GM23338 (cell line): ENCODE data around the gene THSD7A.

Experiments
- CREB1 ChIP-seq: fragments of 250-450 bp; sonication (Bioruptor Pico); IDR thresholded peaks from 2 replicates; pipeline ENCODE4 v1.5.0; 2020; ENCODE audit warnings: low read depth, mild to moderate bottlenecking, moderate library complexity
- EZH2 ChIP-seq: fragments of 200-600 bp; sonication (generic); IDR thresholded peaks from one replicate; pipeline ENCODE4 v1.8.0; 2017; ENCODE audit warnings: antibody characterized with exemption, mild to moderate bottlenecking, low read depth; ENCODE audit not compliant: unreplicated experiment
- EZH2phosphoT487 ChIP-seq: fragments of 200-600 bp; sonication (generic); IDR thresholded peaks from one replicate; pipeline ENCODE4 v1.8.1; 2018; ENCODE audit warnings: antibody characterized with exemption; ENCODE audit not compliant: unreplicated experiment
- POLR2AphosphoS5 ChIP-seq: IDR thresholded peaks from 2 replicates; pipeline ENCODE4 v1.6.1; 2016; ENCODE audit warnings: antibody characterized with exemption, low read depth
- REST ChIP-seq: IDR thresholded peaks from one replicate; pipeline ENCODE4 v1.6.1; 2018; ENCODE audit warnings: antibody characterized with exemption; ENCODE audit not compliant: unreplicated experiment
- ZNF331 ChIP-seq: fragments of 250-450 bp; sonication (Bioruptor Pico); IDR thresholded peaks from 2 replicates; pipeline ENCODE4 v1.5.0; 2020; ENCODE audit warnings: low read depth, mild to moderate bottlenecking, moderate library complexity
- TF ChIP-seq, protein P1 (sequence below), 2 experiments: fragments of 200-600 bp in 1 of 2; sonication (generic) in 1 of 2; conservative IDR thresholded peaks; 2 replicates each; pipeline versions ENCODE4 v1.5.1 to v1.6.1; 2016 to 2017; ENCODE audit warnings: antibody characterized with exemption in 2 of 2, low read depth in 2 of 2, mild to moderate bottlenecking in 2 of 2, moderate library complexity in 1 of 2
- TF ChIP-seq, protein P2 (sequence below): IDR thresholded peaks from 2 replicates; pipeline ENCODE4 v1.6.1; 2016; ENCODE audit warnings: antibody characterized with exemption

DNA sequence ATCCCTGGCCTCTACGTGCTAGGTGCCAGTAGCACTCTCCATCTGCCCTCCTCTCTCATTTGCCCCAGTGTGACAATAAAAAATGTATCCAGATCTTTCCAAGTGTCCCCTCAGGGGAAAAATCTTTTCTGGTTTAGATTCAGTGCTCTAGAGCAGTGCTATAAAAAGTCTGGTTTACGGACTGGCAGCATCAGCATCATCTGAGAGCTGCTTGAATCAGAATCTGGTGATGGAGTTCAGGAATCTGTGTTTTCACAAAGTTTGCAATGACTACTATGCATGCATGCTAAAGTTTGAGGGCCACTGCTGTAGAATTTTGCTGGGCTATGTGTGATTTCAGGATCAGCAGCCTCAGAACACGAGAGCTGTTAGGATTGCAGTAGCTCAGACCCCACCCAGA lies 501.8 kb downstream of the THSD7A start:
- TF ChIP-seq EZH2 (no peak), POLR2AphosphoS5 (no peak), ZNF331 (no peak), EZH2phosphoT487 (no peak), REST (no peak), CREB1 (no peak)
- TF ChIP-seq, protein P1, sequence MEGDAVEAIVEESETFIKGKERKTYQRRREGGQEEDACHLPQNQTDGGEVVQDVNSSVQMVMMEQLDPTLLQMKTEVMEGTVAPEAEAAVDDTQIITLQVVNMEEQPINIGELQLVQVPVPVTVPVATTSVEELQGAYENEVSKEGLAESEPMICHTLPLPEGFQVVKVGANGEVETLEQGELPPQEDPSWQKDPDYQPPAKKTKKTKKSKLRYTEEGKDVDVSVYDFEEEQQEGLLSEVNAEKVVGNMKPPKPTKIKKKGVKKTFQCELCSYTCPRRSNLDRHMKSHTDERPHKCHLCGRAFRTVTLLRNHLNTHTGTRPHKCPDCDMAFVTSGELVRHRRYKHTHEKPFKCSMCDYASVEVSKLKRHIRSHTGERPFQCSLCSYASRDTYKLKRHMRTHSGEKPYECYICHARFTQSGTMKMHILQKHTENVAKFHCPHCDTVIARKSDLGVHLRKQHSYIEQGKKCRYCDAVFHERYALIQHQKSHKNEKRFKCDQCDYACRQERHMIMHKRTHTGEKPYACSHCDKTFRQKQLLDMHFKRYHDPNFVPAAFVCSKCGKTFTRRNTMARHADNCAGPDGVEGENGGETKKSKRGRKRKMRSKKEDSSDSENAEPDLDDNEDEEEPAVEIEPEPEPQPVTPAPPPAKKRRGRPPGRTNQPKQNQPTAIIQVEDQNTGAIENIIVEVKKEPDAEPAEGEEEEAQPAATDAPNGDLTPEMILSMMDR (conservative IDR thresholded peaks at IDR 0.05; ENCODE audit: low read depth in 2 of 2) = no peak
- TF ChIP-seq, protein P2, sequence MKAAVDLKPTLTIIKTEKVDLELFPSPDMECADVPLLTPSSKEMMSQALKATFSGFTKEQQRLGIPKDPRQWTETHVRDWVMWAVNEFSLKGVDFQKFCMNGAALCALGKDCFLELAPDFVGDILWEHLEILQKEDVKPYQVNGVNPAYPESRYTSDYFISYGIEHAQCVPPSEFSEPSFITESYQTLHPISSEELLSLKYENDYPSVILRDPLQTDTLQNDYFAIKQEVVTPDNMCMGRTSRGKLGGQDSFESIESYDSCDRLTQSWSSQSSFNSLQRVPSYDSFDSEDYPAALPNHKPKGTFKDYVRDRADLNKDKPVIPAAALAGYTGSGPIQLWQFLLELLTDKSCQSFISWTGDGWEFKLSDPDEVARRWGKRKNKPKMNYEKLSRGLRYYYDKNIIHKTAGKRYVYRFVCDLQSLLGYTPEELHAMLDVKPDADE = no peak
